GM08714 (cell line): ENCODE results near the gene P4HA1.
"Not testable (repeated sequence)": the region's sequence is repeated elsewhere in the genome, so short reads cannot be mapped to it uniquely, and the experiment has no call there.

Experiments
- H3K4me3 ChIP-seq: fragments of 200-500 bp; sonication (Bioruptor generic); 2 replicates; pipeline ENCODE4 v1.5.1; 2014; ENCODE audit warnings: mild to moderate bottlenecking, low read length, inconsistent platforms
- ZNF274 ChIP-seq: IDR thresholded peaks from 2 replicates; pipeline ENCODE4 v1.6.1; 2012; ENCODE audit warnings: mild to moderate bottlenecking, low read depth, low read length

P4HA1 gene

GRCh38 chr10:73096449-73097304 lies at the start of gene P4HA1:
Gene P4HA1, minus strand, starts transcription at chr10:73096866. Its CDS starts 21,983 bp downstream, at chr10:73074883.
- TF ChIP-seq ZNF274: no peak
- H3K4me3 ChIP-seq: peak within 1 kb of the TSS; percentile 72

GRCh38 chr10:73141603-73142002 lies 44.9 kb upstream of the P4HA1 start:
- TF ChIP-seq ZNF274: no peak
- no peak overlapping the region for H3K4me3 ChIP-seq

- no peak for TF ChIP-seq ZNF274
- H3K4me3 ChIP-seq: no peak overlapping the region
Observed at GRCh38 chr10:73139251-73139650, 42.6 kb upstream of the P4HA1 start.

- no peak for TF ChIP-seq ZNF274
- H3K4me3 ChIP-seq: no peak overlapping the region
Observed at GRCh38 chr10:73136627-73137026, 40.0 kb upstream of the P4HA1 start.

- no peak for TF ChIP-seq ZNF274
- H3K4me3 ChIP-seq: no peak overlapping the region
Observed at GRCh38 chr10:73134727-73135126, 38.1 kb upstream of the P4HA1 start.

GRCh38 chr10:73131913-73132686 lies 35.4 kb upstream of the P4HA1 start:
- no peak overlapping the region for H3K4me3 ChIP-seq
- TF ChIP-seq ZNF274: no peak

GRCh38 chr10:73131301-73131700 lies 34.6 kb upstream of the P4HA1 start:
- TF ChIP-seq ZNF274: no peak
- no peak overlapping the region for H3K4me3 ChIP-seq

- no peak overlapping the region for H3K4me3 ChIP-seq
- no peak for TF ChIP-seq ZNF274
Observed at GRCh38 chr10:73126343-73126742, 29.7 kb upstream of the P4HA1 start.

- no peak overlapping the region for H3K4me3 ChIP-seq
- no peak for TF ChIP-seq ZNF274
Observed at GRCh38 chr10:73119952-73120351, 23.3 kb upstream of the P4HA1 start.

- H3K4me3 ChIP-seq: no peak overlapping the region
- no peak for TF ChIP-seq ZNF274
Observed at GRCh38 chr10:73119457-73119856, 22.8 kb upstream of the P4HA1 start.

- peak overlapping the region; percentile 30; the same call in 1 of the 2 replicates for H3K4me3 ChIP-seq
- TF ChIP-seq ZNF274: no peak
Observed at GRCh38 chr10:73117976-73118743, 21.5 kb upstream of the P4HA1 start.

- TF ChIP-seq ZNF274: no peak
- H3K4me3 ChIP-seq: no peak overlapping the region
Observed at GRCh38 chr10:73116017-73116416, 19.4 kb upstream of the P4HA1 start.

GRCh38 chr10:73113551-73113950 lies 16.9 kb upstream of the P4HA1 start:
- TF ChIP-seq ZNF274: no peak
- no peak overlapping the region for H3K4me3 ChIP-seq

GRCh38 chr10:73112032-73112431 lies 15.4 kb upstream of the P4HA1 start:
- not testable (repeated sequence) for H3K4me3 ChIP-seq
